Activated CD4-positive, alpha-beta T cell treated with anti-CD3 and anti-CD28 coated beads for 4 hours (primary cell): ENCODE measurements around the gene ZNF189.

ENCODE experiments used
- DNase-seq, 2 donors: peaks; one replicate each; pipeline ENCODE4 v3.0.0-alpha.2; 2020

ZNF189 gene

GRCh38 chr9:101421653-101422065 is 23.0 kb downstream of the ZNF189 start:
- DNase-seq: no peak

GRCh38 chr9:101427358-101427757 is 28.7 kb downstream of the ZNF189 start:
- no peak for DNase-seq

GRCh38 chr9:101427957-101428655 is 29.5 kb downstream of the ZNF189 start:
- DNase-seq: no peak

- DNase-seq: no peak
These were observed 30.3 kb downstream of the ZNF189 start for GRCh38 chr9:101428909-101429308.

GRCh38 chr9:101429736-101430135 is 31.1 kb downstream of the ZNF189 start:
- DNase-seq: no peak

GRCh38 chr9:101432171-101432570 is 33.5 kb downstream of the ZNF189 start:
- no peak for DNase-seq

GRCh38 chr9:101432740-101433139 is 34.1 kb downstream of the ZNF189 start:
- no peak for DNase-seq

GRCh38 chr9:101433229-101433628 is 34.6 kb downstream of the ZNF189 start:
- DNase-seq: no peak

GRCh38 chr9:101434998-101435397 is 36.3 kb downstream of the ZNF189 start:
- no peak for DNase-seq

- DNase-seq: no peak
These were observed 37.0 kb downstream of the ZNF189 start, which contains the start of gene ALDOB for GRCh38 chr9:101435601-101436079. Gene ALDOB (minus strand): TSS chr9:101435774. CDS start chr9:101430887, 4,887 bp downstream.

- no peak for DNase-seq
These were observed 39.2 kb downstream of the ZNF189 start for GRCh38 chr9:101437806-101438232.

- no peak for DNase-seq
These were observed 39.9 kb downstream of the ZNF189 start for GRCh38 chr9:101438523-101438922.

GRCh38 chr9:101440714-101441230 is 42.1 kb downstream of the ZNF189 start:
- no peak for DNase-seq

- DNase-seq: no peak
These were observed 43.7 kb downstream of the ZNF189 start for GRCh38 chr9:101442318-101442717.

- no peak for DNase-seq
These were observed 44.1 kb downstream of the ZNF189 start for GRCh38 chr9:101442736-101443135.

GRCh38 chr9:101443364-101443771 is 44.7 kb downstream of the ZNF189 start:
- no peak for DNase-seq

GRCh38 chr9:101445353-101446029 is 46.8 kb downstream of the ZNF189 start:
- DNase-seq: no peak

- DNase-seq: no peak
These were observed 48.1 kb downstream of the ZNF189 start for GRCh38 chr9:101446732-101447131.

- no peak for DNase-seq
These were observed 50.0 kb downstream of the ZNF189 start for GRCh38 chr9:101448680-101449070.

GRCh38 chr9:101449071-101449721 is 50.5 kb downstream of the ZNF189 start:
- peak; percentile 9 to 15 for DNase-seq

GRCh38 chr9:101450931-101451330 is 52.3 kb downstream of the ZNF189 start:
- no peak for DNase-seq

- DNase-seq: no peak
These were observed 52.8 kb downstream of the ZNF189 start for GRCh38 chr9:101451498-101451897.

GRCh38 chr9:101453776-101454570 is 55.3 kb downstream of the ZNF189 start:
- DNase-seq: no peak
